BE2C (cell line): ENCODE measurements around the gene ARHGAP23.
"Not testable (repeated sequence)": the region's sequence is repeated elsewhere in the genome, so short reads cannot be mapped to it uniquely, and the experiment has no call there.

Source experiments
- DNase-seq: peaks from one replicate; pipeline ENCODE4 v3.0.0-alpha.2; 2020
- H3K27me3 ChIP-seq: fragments of 250-450 bp; sonication (Bioruptor Pico); 2 replicates; pipeline ENCODE4 v1.5.1; 2020; ENCODE audit warnings: mild to moderate bottlenecking
- H3K36me3 ChIP-seq: fragments of 250-450 bp; sonication (Bioruptor Pico); 2 replicates; pipeline ENCODE4 v1.5.1; 2020; ENCODE audit warnings: mild to moderate bottlenecking
- H3K4me1 ChIP-seq: fragments of 250-450 bp; sonication (Bioruptor Pico); 2 replicates; pipeline ENCODE4 v1.5.1; 2020
- H3K4me3 ChIP-seq: 2 replicates; pipeline ENCODE4 v1.5.1; 2011; ENCODE audit warnings: low read depth, low read length
- H3K9me3 ChIP-seq: fragments of 250-450 bp; sonication (Bioruptor Pico); 2 replicates; pipeline ENCODE4 v1.5.1; 2020
- CTCF ChIP-seq: IDR thresholded peaks from 2 replicates; pipeline ENCODE4 v1.5.1; 2012; ENCODE audit warnings: mild to moderate bottlenecking, low read depth, low read length

The ARHGAP23 gene

GRCh38 chr17:38491346-38492066 is 63.2 kb downstream of the ARHGAP23 start:
- not testable (repeated sequence) for H3K27me3 ChIP-seq, H3K4me3 ChIP-seq, H3K9me3 ChIP-seq, H3K36me3 ChIP-seq, H3K4me1 ChIP-seq, DNase-seq

- peak; percentile 69 for TF ChIP-seq CTCF
- not testable (repeated sequence) for H3K4me3 ChIP-seq, H3K36me3 ChIP-seq, H3K4me1 ChIP-seq, H3K9me3 ChIP-seq, H3K27me3 ChIP-seq
- peak; percentile 94 for DNase-seq
These were observed 64.1 kb downstream of the ARHGAP23 start for GRCh38 chr17:38492067-38493040.

- not testable (repeated sequence) for H3K36me3 ChIP-seq, H3K9me3 ChIP-seq
These were observed 65.9 kb downstream of the ARHGAP23 start for GRCh38 chr17:38494152-38494551.

GRCh38 chr17:38497656-38498055 is 69.4 kb downstream of the ARHGAP23 start:
- not testable (repeated sequence) for DNase-seq, H3K36me3 ChIP-seq, H3K4me3 ChIP-seq, H3K4me1 ChIP-seq, H3K27me3 ChIP-seq, H3K9me3 ChIP-seq

More at GRCh38 chr17:38494152-38494551, 65.9 kb downstream of the ARHGAP23 start:
- H3K4me1 ChIP-seq, DNase-seq, H3K4me3 ChIP-seq, H3K27me3 ChIP-seq: not testable (repeated sequence)

- no peaks in the 10 kb centered on the region for H3K4me1 ChIP-seq
- H3K27me3 ChIP-seq: no peaks in the 10 kb centered on the region
- no peaks in the 10 kb centered on the region for H3K36me3 ChIP-seq
- no peak overlapping the region for H3K4me3 ChIP-seq
- DNase-seq: no peak
- TF ChIP-seq CTCF: no peak
- H3K9me3 ChIP-seq: no peaks in the 10 kb centered on the region
These were observed 70.1 kb downstream of the ARHGAP23 start for GRCh38 chr17:38498353-38498752.

- H3K4me1 ChIP-seq, DNase-seq, H3K4me3 ChIP-seq, H3K27me3 ChIP-seq, H3K9me3 ChIP-seq, H3K36me3 ChIP-seq: not testable (repeated sequence)
These were observed 71.0 kb downstream of the ARHGAP23 start for GRCh38 chr17:38499230-38499629.

- H3K9me3 ChIP-seq, H3K27me3 ChIP-seq, H3K36me3 ChIP-seq, DNase-seq, H3K4me1 ChIP-seq, H3K4me3 ChIP-seq: not testable (repeated sequence)
These were observed 73.5 kb downstream of the ARHGAP23 start for GRCh38 chr17:38501718-38502117.

- not testable (repeated sequence) for H3K9me3 ChIP-seq, DNase-seq, H3K36me3 ChIP-seq, H3K4me1 ChIP-seq, H3K27me3 ChIP-seq, H3K4me3 ChIP-seq
These were observed 75.1 kb downstream of the ARHGAP23 start for GRCh38 chr17:38503286-38503913.

GRCh38 chr17:38504216-38504615 is 76.0 kb downstream of the ARHGAP23 start:
- DNase-seq: no peak
- H3K4me1 ChIP-seq: no peaks in the 10 kb centered on the region
- no peak for TF ChIP-seq CTCF
- H3K27me3 ChIP-seq: no peaks in the 10 kb centered on the region
- H3K9me3 ChIP-seq: no peaks in the 10 kb centered on the region
- H3K4me3 ChIP-seq: no peak overlapping the region
- H3K36me3 ChIP-seq: no peaks in the 10 kb centered on the region; the same call in 1 of the 2 replicates
